ENCODE measurements around the gene AREL1.

Gene AREL1

GRCh38 chr14:74670726-74671411, 42.0 kb downstream of the AREL1 start:
- no peak for TF ChIP-seq CTCF (IDR thresholded peaks at IDR 0.05)
- Mint-ChIP-seq H3K9me3 (no peaks in the 10 kb centered on the region), H3K27me3 (ENCODE audit: low read depth, poor library complexity) (no peaks in the 10 kb centered on the region), H3K4me1 (no peaks in the 10 kb centered on the region), H3K27ac (no peak overlapping the region), H3K36me3 (ENCODE audit: low read depth) (peaks cover 44% of the 10 kb centered on the region), H3K4me3 (no peak overlapping the region)
- no peak for DNase-seq

GRCh38 chr14:74669846-74670245, 43.0 kb downstream of the AREL1 start:
- DNase-seq, result no peak
- no peak overlapping the region for H3K27ac Mint-ChIP-seq
- no peaks in the 10 kb centered on the region for H3K27me3 Mint-ChIP-seq (ENCODE audit: low read depth, poor library complexity)
- H3K36me3 Mint-ChIP-seq (ENCODE audit: low read depth), result peaks cover 39% of the 10 kb centered on the region
- TF ChIP-seq CTCF (IDR thresholded peaks at IDR 0.05), result no peak
- no peak overlapping the region for H3K4me3 Mint-ChIP-seq
- no peaks in the 10 kb centered on the region for H3K4me1 Mint-ChIP-seq
- H3K9me3 Mint-ChIP-seq, result no peaks in the 10 kb centered on the region

- peaks cover 43% of the 10 kb centered on the region for H3K36me3 Mint-ChIP-seq (ENCODE audit: low read depth)
- no peak overlapping the region for H3K4me3 Mint-ChIP-seq
- no peaks in the 10 kb centered on the region for H3K9me3 Mint-ChIP-seq
- no peaks in the 10 kb centered on the region for H3K27me3 Mint-ChIP-seq (ENCODE audit: low read depth, poor library complexity)
- no peak overlapping the region for H3K27ac Mint-ChIP-seq
- TF ChIP-seq CTCF (IDR thresholded peaks at IDR 0.05), result no peak
- H3K4me1 Mint-ChIP-seq, result no peaks in the 10 kb centered on the region
- no peak for DNase-seq
Observed at GRCh38 chr14:74669256-74669655, 43.6 kb downstream of the AREL1 start.

- Mint-ChIP-seq H3K36me3 (ENCODE audit: low read depth) (peaks cover 49% of the 10 kb centered on the region), H3K4me3 (no peak overlapping the region), H3K27me3 (ENCODE audit: low read depth, poor library complexity) (no peaks in the 10 kb centered on the region), H3K27ac (no peak overlapping the region), H3K4me1 (no peaks in the 10 kb centered on the region), H3K9me3 (no peaks in the 10 kb centered on the region)
- TF ChIP-seq CTCF (IDR thresholded peaks at IDR 0.05), result no peak
- DNase-seq, result no peak
Observed at GRCh38 chr14:74667758-74668157, 45.1 kb downstream of the AREL1 start.

GRCh38 chr14:74664717-74665116, 48.2 kb downstream of the AREL1 start:
- Mint-ChIP-seq H3K36me3 (ENCODE audit: low read depth) (peaks cover 44% of the 10 kb centered on the region), H3K4me3 (no peak overlapping the region), H3K27me3 (ENCODE audit: low read depth, poor library complexity) (no peaks in the 10 kb centered on the region), H3K9me3 (no peaks in the 10 kb centered on the region), H3K27ac (no peak overlapping the region), H3K4me1 (no peaks in the 10 kb centered on the region)
- no peak for DNase-seq
- no peak for TF ChIP-seq CTCF (IDR thresholded peaks at IDR 0.05)

GRCh38 chr14:74663884-74664283, 49.0 kb downstream of the AREL1 start:
- no peak overlapping the region for H3K4me3 Mint-ChIP-seq
- no peak for TF ChIP-seq CTCF (IDR thresholded peaks at IDR 0.05)
- peaks cover 40% of the 10 kb centered on the region for H3K36me3 Mint-ChIP-seq (ENCODE audit: low read depth)
- H3K4me1 Mint-ChIP-seq, result no peaks in the 10 kb centered on the region
- H3K27me3 Mint-ChIP-seq (ENCODE audit: low read depth, poor library complexity), result no peaks in the 10 kb centered on the region
- H3K27ac Mint-ChIP-seq, result peak overlapping the region; percentile 25
- no peaks in the 10 kb centered on the region for H3K9me3 Mint-ChIP-seq
- DNase-seq, result no peak
